DND-41 (cell line): Measurements from ENCODE around the gene ZFHX3.

ENCODE experiments used
- CTCF ChIP-seq: IDR thresholded peaks from 2 replicates; pipeline ENCODE4 v1.5.1; 2012; ENCODE audit warnings: borderline replicate concordance, low read length, moderate library complexity, mild to moderate bottlenecking; ENCODE audit not compliant: poor library complexity, severe bottlenecking; ENCODE audit errors: extremely low read depth
- EZH2 ChIP-seq: IDR thresholded peaks from 3 replicates; pipeline ENCODE4 v1.6.1; 2012; ENCODE audit warnings: borderline replicate concordance, low read depth, mild to moderate bottlenecking, moderate library complexity, low read length, inconsistent platforms; ENCODE audit not compliant: severe bottlenecking

- no peak for TF ChIP-seq CTCF
- TF ChIP-seq EZH2 = no peak
These were observed 68.0 kb downstream of the ZFHX3 start for GRCh38 chr16:72979974-72980373.
